Subcutaneous adipose tissue (tissue), 4 donors: Measurements from ENCODE around the gene EMX1. TPM values are rescaled to one million over a fixed set of nuclear protein-coding genes. Genes with fewer than 3 reads are reported as not detected.

ENCODE experiments used
- CTCF ChIP-seq: fragments of 450-650 bp; IDR thresholded peaks from one replicate; pipeline ENCODE4 v1.5.1; 2016; ENCODE audit warnings: low read depth, mild to moderate bottlenecking, control low read depth, antibody characterized with exemption, moderate library complexity
- total RNA-seq, 4 donors: library from RNA; depleted of rRNA; stranded (reverse); fragments of >200 nt; gene quantifications; one replicate each; pipeline ENCODE4 v1.1.0, GENCODE V29; 2016

Gene EMX1
- total RNA-seq, 4 donors from 2014 or later = not detected

- TF ChIP-seq CTCF = no peak
These were observed 35.6 kb downstream of the EMX1 start for GRCh38 chr2:72952961-72953360.

- TF ChIP-seq CTCF = no peak
These were observed 36.2 kb downstream of the EMX1 start for GRCh38 chr2:72953528-72953927.

GRCh38 chr2:72953976-72954375, 36.7 kb downstream of the EMX1 start:
- TF ChIP-seq CTCF = no peak

GRCh38 chr2:72954376-72955227, 37.3 kb downstream of the EMX1 start:
- no peak for TF ChIP-seq CTCF

- no peak for TF ChIP-seq CTCF
These were observed 38.1 kb downstream of the EMX1 start for GRCh38 chr2:72955228-72956049.

GRCh38 chr2:72956050-72956395, 38.7 kb downstream of the EMX1 start:
- TF ChIP-seq CTCF = no peak

GRCh38 chr2:72956936-72957335, 39.6 kb downstream of the EMX1 start:
- TF ChIP-seq CTCF = no peak
